GM21717 (cell line): ENCODE results near the gene N4BP2L1.
"Not testable (repeated sequence)": the region's sequence is repeated elsewhere in the genome, so short reads cannot be mapped to it uniquely, and the experiment has no call there.

Experiments used
- ATAC-seq: cut with Tn5 transposase; IDR thresholded peaks from one replicate; pipeline ENCODE4 v1.9.1; 2021; ENCODE audit warnings: mild to moderate bottlenecking, moderate library complexity; ENCODE audit not compliant: unreplicated experiment

N4BP2L1 gene

GRCh38 chr13:32391101-32391619 is 36.8 kb downstream of the N4BP2L1 start:
- ATAC-seq, result no peak

DNA sequence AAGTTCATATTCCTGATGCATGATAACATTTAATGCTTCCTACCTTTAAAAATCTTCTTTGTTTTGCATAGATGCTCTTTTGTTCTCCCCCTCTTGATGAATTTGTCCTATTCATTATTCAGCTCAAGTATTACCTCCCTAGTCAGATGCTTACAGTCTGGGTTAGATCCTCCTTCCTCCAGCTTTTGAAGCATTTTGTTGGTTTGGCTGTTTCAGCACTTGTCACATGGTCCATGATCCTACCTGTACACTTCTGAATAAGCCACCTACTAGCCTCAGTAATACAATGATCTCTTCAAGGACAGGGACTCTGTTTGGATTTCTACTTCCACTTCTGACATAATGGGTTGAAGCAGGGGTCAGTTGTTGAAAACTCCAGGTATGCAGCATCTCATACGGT is 37.4 kb downstream of the N4BP2L1 start:
- no peak for ATAC-seq

DNA sequence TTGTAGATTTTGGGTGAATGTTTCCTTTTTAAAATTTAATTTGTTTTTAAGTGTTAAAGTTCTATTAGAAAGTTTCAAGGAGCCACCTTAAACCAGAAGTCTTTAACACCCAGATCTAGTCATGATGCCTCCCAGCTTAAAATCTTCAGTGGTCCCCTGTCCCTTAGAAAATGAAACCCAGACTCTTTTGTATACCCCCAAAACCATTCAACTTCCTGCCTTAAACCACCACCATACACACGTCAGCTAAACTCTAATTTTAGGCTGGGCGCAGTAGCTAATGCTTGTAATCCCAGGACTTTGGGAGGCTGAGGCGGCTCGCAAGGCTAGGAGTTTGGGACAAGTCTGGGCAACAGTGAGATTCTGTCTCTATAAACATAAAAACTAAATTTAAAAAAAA is 37.9 kb downstream of the N4BP2L1 start:
- no peak for ATAC-seq

- ATAC-seq, result no peak
These were observed 42.5 kb downstream of the N4BP2L1 start for GRCh38 chr13:32385410-32385809.

DNA sequence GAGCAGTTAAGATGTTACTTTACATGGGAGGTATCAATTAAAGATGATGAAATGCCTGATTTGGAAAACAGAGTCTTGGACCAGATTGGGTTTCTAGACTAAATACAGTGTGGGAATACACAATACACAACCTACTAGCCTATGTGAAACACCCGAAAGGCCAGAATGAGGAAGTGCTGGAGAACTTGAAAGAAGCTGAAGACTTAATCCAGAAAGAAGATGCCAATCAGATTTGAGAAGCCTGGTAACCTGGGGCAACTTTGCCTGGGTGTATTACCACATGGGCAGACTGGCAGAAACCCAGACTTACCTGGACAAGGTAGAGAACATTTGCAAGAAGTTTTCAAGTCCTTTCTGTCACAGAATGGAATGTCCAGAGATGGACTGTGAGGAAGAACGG is 43.2 kb downstream of the N4BP2L1 start:
- no peak for ATAC-seq

DNA sequence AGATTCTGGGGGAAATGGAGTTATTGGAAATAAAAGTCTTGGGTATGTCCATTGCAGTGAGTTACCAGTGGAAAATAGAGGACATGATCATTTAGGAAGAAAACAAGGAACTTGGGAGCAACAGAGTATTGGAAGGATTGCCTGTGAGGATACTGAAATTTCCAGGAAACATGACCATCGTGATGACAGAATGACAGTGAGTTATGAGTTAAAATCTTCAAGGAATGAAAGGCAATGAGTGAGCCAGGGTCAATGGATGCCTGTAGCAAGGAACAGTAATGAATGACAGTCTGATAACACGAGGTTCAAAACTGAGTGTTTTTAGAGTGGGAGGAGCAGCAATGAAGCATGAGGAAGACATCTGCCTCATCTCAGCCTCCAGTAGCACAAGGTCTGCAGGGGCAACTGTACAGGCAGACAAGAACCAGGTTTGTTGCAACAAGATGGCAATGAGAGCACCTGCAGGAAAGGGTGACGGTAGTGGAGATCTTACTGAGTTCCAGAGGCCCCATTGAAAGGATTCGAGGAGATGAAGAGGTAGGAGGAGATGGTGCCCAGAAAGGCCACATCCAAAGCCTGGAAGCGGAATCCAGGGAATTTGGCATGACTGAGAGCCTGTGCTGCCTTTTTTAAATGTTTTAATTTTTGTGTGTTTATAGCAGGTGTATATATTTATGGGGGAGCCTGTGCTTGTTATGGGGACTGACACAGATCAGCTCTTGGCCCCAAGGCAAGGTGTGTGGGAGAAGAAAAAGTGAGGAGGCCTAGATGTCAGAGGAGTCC is 43.9 kb downstream of the N4BP2L1 start:
- ATAC-seq, result no peak

DNA sequence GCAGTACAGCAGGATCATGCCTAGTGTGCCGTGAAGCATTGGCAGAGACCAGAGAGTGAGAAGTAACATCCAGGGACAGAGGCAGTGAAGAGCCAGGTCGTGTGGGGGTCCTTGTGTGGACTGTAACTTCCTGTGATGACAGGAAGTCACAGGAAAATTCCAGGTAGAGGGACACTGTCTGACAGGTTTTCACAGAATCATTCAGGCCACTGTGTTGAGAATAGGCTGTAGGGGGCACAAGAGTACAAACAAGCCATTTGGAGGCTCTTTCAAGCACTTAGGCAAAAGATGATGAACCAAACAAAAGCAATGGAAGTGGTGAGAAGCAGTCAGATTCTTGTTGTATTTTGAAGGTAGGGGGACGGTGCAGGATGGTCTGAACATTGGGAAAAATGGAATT is 46.4 kb downstream of the N4BP2L1 start:
- no peak for ATAC-seq

DNA sequence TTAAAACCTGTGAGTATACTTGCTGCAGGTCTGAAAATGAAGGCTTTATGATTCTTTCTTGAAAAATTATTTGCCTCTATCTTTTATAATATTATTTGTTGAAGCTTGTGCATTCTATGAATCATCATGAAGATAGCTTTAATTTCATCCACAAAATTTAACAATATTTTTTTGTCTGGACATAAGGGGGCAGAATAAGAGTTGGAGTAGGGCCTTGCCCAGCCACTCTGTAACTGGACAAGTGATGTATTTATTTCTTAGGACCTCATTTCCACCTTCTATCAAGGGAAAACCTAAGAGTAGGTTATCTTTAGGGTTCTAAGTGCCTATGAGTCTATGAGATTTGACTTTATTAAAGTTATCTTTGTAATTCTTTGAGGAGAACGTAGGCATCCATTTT is 49.9 kb downstream of the N4BP2L1 start:
- ATAC-seq, result no peak

DNA sequence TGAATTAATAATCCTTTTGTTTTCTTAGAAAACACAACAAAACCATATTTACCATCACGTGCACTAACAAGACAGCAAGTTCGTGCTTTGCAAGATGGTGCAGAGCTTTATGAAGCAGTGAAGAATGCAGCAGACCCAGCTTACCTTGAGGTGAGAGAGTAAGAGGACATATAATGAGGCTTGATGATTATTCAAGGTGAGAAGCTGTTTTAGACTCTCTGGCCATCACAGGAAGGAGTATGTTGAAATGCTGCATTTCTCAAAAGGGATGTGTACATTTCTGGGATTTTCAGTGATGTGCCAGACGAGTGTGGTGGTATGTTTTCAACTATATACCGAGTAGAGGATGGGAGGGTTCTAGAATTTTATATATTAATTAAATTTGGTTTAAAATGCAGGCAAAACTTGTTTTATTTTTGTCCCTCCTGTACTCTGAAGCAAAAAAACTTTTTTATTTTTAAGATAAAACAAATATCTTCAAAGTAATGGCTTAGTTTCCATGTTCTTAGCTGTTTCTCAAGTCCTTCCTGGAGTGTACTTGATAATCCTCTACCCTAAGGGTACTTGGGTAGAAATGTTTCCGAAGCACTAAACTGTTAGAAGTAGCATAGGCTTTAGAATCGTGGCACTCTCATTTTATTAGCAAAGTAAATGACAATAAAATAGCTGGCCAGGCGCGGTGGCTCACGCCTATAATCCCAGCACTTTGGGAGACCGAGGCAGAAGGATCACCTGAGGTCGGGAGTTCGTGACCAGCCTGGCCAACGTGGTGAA is 51.1 kb downstream of the N4BP2L1 start:
- no peak for ATAC-seq

- ATAC-seq, result no peak
These were observed 57.1 kb downstream of the N4BP2L1 start for GRCh38 chr13:32370805-32371204.

DNA sequence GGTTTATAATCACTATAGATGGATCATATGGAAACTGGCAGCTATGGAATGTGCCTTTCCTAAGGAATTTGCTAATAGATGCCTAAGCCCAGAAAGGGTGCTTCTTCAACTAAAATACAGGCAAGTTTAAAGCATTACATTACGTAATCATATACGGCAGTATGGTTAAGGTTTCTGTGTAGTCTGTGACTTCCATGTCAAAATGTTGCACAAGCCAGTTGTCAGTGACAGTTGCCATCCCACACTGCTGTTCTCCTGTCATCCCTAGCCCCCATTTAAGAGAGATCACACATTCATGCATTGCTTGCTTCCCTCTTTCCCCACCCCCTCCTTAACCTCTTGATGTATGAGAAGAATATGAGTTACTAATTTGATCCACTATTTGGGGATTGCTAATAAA is 65.4 kb downstream of the N4BP2L1 start:
- ATAC-seq, result no peak

DNA sequence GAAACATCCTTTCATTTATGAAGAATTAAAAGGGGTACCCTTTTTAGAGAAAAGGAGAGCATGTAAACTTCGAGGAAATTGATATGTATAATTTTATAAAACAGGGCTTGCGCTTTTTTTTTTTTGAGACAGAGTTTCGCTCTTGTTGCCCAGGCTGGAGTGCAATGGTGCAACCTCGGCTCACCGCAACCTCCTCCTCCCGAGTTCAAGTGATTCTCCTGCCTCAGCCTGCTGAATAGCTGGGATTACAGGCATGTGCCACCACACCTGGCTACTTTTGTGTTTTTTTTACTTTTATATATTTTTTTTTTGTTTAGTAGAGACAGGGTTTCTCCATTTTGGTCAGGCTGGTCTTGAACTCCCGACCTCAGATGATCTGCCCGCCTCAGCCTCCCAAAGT is 72.0 kb downstream of the N4BP2L1 start:
- ATAC-seq, result not testable (repeated sequence)

- ATAC-seq, result no peak
These were observed 73.9 kb downstream of the N4BP2L1 start for GRCh38 chr13:32354040-32354439.

- not testable (repeated sequence) for ATAC-seq
These were observed 77.0 kb downstream of the N4BP2L1 start for GRCh38 chr13:32350839-32351441.
